Astrocyte (in vitro differentiated cells and primary cell): ENCODE data around the gene RANBP17. TPM values are rescaled to one million over a fixed set of nuclear protein-coding genes. Genes with fewer than 3 reads are reported as not detected.

Experiments used
- DNase-seq: peaks from one replicate; pipeline ENCODE4 v3.0.0-alpha.2; 2010; ENCODE audit warnings: low read depth
- FAIRE-seq: peaks from 2 replicates; lab custom pipeline; 2011; peaks lifted over from hg19 to GRCh38; lab: Jason Lieb, UNC
- H2AFZ ChIP-seq: 2 replicates; pipeline ENCODE4 v1.6.0; 2012; ENCODE audit warnings: low read depth, low read length, inconsistent platforms
- H3K27ac ChIP-seq: 2 replicates; pipeline ENCODE4 v1.5.1; 2011; ENCODE audit warnings: low read depth, low read length, inconsistent platforms
- H3K27me3 ChIP-seq: 2 replicates; pipeline ENCODE4 v1.6.0; 2011; ENCODE audit warnings: low read length, inconsistent platforms; ENCODE audit not compliant: insufficient read depth
- H3K36me3 ChIP-seq: 2 replicates; pipeline ENCODE4 v1.5.1; 2011; ENCODE audit warnings: low read length, inconsistent platforms; ENCODE audit not compliant: insufficient read depth
- H3K4me1 ChIP-seq: 2 replicates; pipeline ENCODE4 v1.5.1; 2011; ENCODE audit warnings: low read length, inconsistent platforms; ENCODE audit not compliant: insufficient read depth
- H3K4me2 ChIP-seq: 2 replicates; pipeline ENCODE4 v1.6.0; 2012; ENCODE audit warnings: low read length, inconsistent platforms
- H3K4me3 ChIP-seq: 2 replicates; pipeline ENCODE4 v1.5.1; 2011; ENCODE audit warnings: low read depth, mild to moderate bottlenecking, low read length, inconsistent platforms; ENCODE audit not compliant: insufficient read depth
- H3K79me2 ChIP-seq: 2 replicates; pipeline ENCODE4 v1.6.0; 2012; ENCODE audit warnings: mild to moderate bottlenecking, low read length, inconsistent platforms; ENCODE audit not compliant: insufficient read depth
- H3K9ac ChIP-seq: 2 replicates; pipeline ENCODE4 v1.6.0; 2012; ENCODE audit warnings: mild to moderate bottlenecking, low read length, inconsistent platforms
- H3K9me3 ChIP-seq: 2 replicates; pipeline ENCODE4 v1.5.1; 2012; ENCODE audit warnings: low read depth, mild to moderate bottlenecking, low read length, inconsistent platforms; ENCODE audit not compliant: insufficient read depth
- H4K20me1 ChIP-seq: 2 replicates; pipeline ENCODE4 v1.6.0; 2012; ENCODE audit warnings: low read length, inconsistent platforms; ENCODE audit not compliant: insufficient read depth
- H3K27ac Mint-ChIP-seq: one replicate; pipeline ENCODE4 v1.8.0; 2021; ENCODE audit warnings: mild to moderate bottlenecking, mixed read lengths; ENCODE audit not compliant: unreplicated experiment
- H3K27me3 Mint-ChIP-seq: one replicate; pipeline ENCODE4 v1.8.0; 2021; ENCODE audit warnings: low read depth, mixed read lengths; ENCODE audit not compliant: unreplicated experiment
- H3K36me3 Mint-ChIP-seq: one replicate; pipeline ENCODE4 v1.8.0; 2021; ENCODE audit warnings: low read depth, mixed read lengths; ENCODE audit not compliant: unreplicated experiment
- H3K4me1 Mint-ChIP-seq: one replicate; pipeline ENCODE4 v1.8.0; 2021; ENCODE audit warnings: low read depth, mixed read lengths; ENCODE audit not compliant: unreplicated experiment
- H3K4me3 Mint-ChIP-seq: one replicate; pipeline ENCODE4 v1.8.0; 2021; ENCODE audit warnings: mild to moderate bottlenecking, moderate library complexity, mixed read lengths; ENCODE audit not compliant: unreplicated experiment
- H3K9me3 Mint-ChIP-seq: one replicate; pipeline ENCODE4 v1.8.0; 2021; ENCODE audit warnings: mild to moderate bottlenecking, mixed read lengths; ENCODE audit not compliant: unreplicated experiment
- EZH2 ChIP-seq: IDR thresholded peaks from 2 replicates; pipeline ENCODE4 v1.6.1; 2012; ENCODE audit warnings: mild to moderate bottlenecking, low read length, inconsistent platforms; ENCODE audit not compliant: insufficient read depth
- total RNA-seq: library from RNA; stranded (reverse); gene quantifications from 2 replicates; pipeline ENCODE4 v1.2.1, GENCODE V29; 2021
- TF ChIP-seq, protein P1 (sequence below): IDR thresholded peaks from 2 replicates; pipeline ENCODE4 v1.5.1; 2011; ENCODE audit warnings: low read depth, mild to moderate bottlenecking, inconsistent platforms, low read length, moderate library complexity; ENCODE audit not compliant: insufficient read depth

Gene RANBP17
- total RNA-seq, 1 donor from 2014 or later: 16.2 TPM

- H3K27me3 Mint-ChIP-seq: no peaks in the 10 kb centered on the region
- DNase-seq (peak; percentile 19), FAIRE-seq (no peak)
- no peak overlapping the region for H3K27ac Mint-ChIP-seq
- H2AFZ ChIP-seq: no peak overlapping the region
- H3K9me3 ChIP-seq: no peaks in the 10 kb centered on the region
- no peaks in the 10 kb centered on the region for H3K79me2 ChIP-seq
- H3K27me3 ChIP-seq: no peaks in the 10 kb centered on the region
- H3K4me3 ChIP-seq: no peak overlapping the region
- TF ChIP-seq, protein P1, sequence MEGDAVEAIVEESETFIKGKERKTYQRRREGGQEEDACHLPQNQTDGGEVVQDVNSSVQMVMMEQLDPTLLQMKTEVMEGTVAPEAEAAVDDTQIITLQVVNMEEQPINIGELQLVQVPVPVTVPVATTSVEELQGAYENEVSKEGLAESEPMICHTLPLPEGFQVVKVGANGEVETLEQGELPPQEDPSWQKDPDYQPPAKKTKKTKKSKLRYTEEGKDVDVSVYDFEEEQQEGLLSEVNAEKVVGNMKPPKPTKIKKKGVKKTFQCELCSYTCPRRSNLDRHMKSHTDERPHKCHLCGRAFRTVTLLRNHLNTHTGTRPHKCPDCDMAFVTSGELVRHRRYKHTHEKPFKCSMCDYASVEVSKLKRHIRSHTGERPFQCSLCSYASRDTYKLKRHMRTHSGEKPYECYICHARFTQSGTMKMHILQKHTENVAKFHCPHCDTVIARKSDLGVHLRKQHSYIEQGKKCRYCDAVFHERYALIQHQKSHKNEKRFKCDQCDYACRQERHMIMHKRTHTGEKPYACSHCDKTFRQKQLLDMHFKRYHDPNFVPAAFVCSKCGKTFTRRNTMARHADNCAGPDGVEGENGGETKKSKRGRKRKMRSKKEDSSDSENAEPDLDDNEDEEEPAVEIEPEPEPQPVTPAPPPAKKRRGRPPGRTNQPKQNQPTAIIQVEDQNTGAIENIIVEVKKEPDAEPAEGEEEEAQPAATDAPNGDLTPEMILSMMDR: no peak
- no peak for TF ChIP-seq EZH2
- no peaks in the 10 kb centered on the region for H3K4me1 ChIP-seq
- H3K9me3 Mint-ChIP-seq: no peaks in the 10 kb centered on the region
- peaks cover 3% of the 10 kb centered on the region for H4K20me1 ChIP-seq
- no peak overlapping the region for H3K4me3 Mint-ChIP-seq
- no peak overlapping the region for H3K4me2 ChIP-seq
- H3K36me3 Mint-ChIP-seq: no peaks in the 10 kb centered on the region
- no peak overlapping the region for H3K9ac ChIP-seq
- H3K4me1 Mint-ChIP-seq: peaks cover 6% of the 10 kb centered on the region
- H3K27ac ChIP-seq: no peak overlapping the region
- H3K36me3 ChIP-seq: no peaks in the 10 kb centered on the region
These were observed 23.4 kb downstream of the RANBP17 start for GRCh38 chr5:170885256-170885655.

DNA sequence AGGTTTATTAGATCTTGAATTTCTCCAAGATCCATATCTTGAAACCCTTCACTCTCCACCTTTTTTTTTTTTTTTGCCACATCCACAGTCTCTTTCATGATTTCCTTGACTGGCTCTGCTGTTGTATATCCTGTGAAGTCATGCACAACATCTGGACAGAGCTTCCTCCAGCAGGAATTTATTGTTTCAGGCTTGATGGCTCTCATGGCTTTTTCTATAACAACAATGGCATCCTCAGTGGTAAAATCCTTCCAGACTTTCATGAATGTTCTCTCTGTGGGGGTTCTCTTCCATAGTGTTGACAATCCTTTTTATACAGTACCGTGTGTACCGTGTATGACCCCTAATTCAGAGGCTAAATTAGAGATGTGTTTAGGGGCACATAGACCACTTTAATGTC is 24.0 kb downstream of the RANBP17 start:
- Histone ChIP-seq H3K9ac (no peak overlapping the region), H3K27me3 (no peaks in the 10 kb centered on the region), H3K27ac (no peak overlapping the region), H3K4me1 (no peaks in the 10 kb centered on the region), H3K4me2 (no peak overlapping the region), H3K36me3 (no peaks in the 10 kb centered on the region), H3K9me3 (no peaks in the 10 kb centered on the region), H2AFZ (no peak overlapping the region), H3K79me2 (no peaks in the 10 kb centered on the region), H4K20me1 (peaks cover 3% of the 10 kb centered on the region), H3K4me3 (no peak overlapping the region)
- Mint-ChIP-seq H3K9me3 (no peaks in the 10 kb centered on the region), H3K27ac (no peak overlapping the region), H3K27me3 (no peaks in the 10 kb centered on the region), H3K4me1 (peaks cover 6% of the 10 kb centered on the region), H3K4me3 (no peak overlapping the region), H3K36me3 (no peaks in the 10 kb centered on the region)
- DNase-seq: no peak
- FAIRE-seq: no peak
- no peak for TF ChIP-seq EZH2
- TF ChIP-seq, protein P1: no peak

DNA sequence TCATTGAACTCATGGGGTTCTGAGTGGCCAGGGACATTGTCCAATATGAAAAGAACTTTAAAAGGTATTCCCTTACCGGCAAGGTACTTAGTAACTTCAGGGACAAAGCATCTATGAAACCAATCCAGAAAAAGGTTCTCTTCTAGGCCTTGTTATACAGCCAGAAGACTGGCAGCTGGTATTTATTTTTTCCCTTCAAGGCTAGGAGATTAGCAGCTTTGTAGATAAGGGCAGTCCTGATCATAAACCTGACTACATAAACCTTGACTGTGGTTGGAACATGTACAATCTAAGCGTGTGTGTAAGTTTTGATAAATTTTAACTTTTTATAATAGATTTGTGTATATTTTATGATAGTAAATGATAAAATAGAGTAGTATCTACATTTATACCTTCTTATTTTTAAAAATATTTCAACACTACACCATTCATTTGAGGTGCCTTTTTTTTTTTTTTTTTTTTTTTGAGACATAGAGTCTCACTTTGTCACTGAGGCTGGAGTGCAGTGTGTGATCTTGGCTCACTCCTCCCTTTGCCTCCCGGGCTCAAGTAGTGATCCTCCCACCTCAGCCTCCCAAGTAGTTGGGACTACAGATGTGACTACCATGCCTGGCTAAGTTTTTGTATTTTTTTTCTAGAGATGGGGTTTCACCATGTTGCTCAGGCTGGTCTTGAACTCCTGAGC is 24.5 kb downstream of the RANBP17 start:
- H3K9ac ChIP-seq: no peak overlapping the region
- H3K4me3 ChIP-seq: no peak overlapping the region
- Mint-ChIP-seq H3K27ac (no peak overlapping the region), H3K36me3 (no peaks in the 10 kb centered on the region), H3K4me3 (no peak overlapping the region), H3K9me3 (no peaks in the 10 kb centered on the region), H3K27me3 (no peaks in the 10 kb centered on the region), H3K4me1 (peaks cover 9% of the 10 kb centered on the region)
- H3K36me3 ChIP-seq: no peaks in the 10 kb centered on the region
- no peaks in the 10 kb centered on the region for H3K27me3 ChIP-seq
- no peaks in the 10 kb centered on the region for H3K4me1 ChIP-seq
- H3K27ac ChIP-seq: no peak overlapping the region
- no peaks in the 10 kb centered on the region for H3K9me3 ChIP-seq
- TF ChIP-seq EZH2: no peak
- TF ChIP-seq, protein P1: no peak
- no peaks in the 10 kb centered on the region for H4K20me1 ChIP-seq
- H3K4me2 ChIP-seq: no peak overlapping the region
- H3K79me2 ChIP-seq: no peaks in the 10 kb centered on the region
- FAIRE-seq: no peak
- H2AFZ ChIP-seq: no peak overlapping the region
- DNase-seq: no peak
